HG03432 (cell line): ENCODE measurements around the gene RELCH.

Experiments used
- ATAC-seq: cut with Tn5 transposase; IDR thresholded peaks from one replicate; pipeline ENCODE4 v1.9.1; 2021; ENCODE audit warnings: mild to moderate bottlenecking, moderate library complexity; ENCODE audit not compliant: unreplicated experiment

Gene RELCH

DNA sequence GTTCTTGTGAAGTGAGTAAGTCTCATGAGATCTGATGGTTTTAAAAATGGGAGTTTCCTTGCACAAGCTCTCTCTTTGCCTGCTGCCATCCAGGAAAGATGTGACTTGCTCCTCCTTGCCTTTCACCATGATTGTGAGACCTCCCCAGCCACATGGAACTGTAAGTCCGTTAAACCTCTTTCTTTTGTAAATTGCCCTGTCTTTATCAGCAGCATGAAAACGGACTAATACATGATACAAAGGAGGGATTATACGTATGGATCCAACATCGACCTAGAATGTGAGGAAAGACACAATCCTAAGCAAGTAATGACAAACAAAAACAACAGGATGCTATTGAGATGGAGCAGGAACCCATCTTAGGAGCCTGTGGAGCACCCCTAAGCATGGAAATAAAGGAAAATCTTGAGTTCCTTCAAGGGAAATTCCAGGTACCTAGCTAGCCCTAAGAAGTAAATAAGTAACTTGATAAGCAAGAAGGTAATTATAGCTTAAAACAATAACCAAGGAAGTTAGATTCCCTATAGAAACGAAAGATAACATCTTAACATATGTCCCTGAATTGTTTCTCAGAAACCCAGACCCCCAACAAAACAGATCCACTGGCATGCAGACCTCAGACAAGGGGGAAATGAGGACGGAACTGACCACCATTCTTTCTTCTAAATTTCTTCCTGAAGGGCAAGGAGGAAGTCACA, 136.6 kb downstream of the RELCH start:
- no peak for ATAC-seq

DNA sequence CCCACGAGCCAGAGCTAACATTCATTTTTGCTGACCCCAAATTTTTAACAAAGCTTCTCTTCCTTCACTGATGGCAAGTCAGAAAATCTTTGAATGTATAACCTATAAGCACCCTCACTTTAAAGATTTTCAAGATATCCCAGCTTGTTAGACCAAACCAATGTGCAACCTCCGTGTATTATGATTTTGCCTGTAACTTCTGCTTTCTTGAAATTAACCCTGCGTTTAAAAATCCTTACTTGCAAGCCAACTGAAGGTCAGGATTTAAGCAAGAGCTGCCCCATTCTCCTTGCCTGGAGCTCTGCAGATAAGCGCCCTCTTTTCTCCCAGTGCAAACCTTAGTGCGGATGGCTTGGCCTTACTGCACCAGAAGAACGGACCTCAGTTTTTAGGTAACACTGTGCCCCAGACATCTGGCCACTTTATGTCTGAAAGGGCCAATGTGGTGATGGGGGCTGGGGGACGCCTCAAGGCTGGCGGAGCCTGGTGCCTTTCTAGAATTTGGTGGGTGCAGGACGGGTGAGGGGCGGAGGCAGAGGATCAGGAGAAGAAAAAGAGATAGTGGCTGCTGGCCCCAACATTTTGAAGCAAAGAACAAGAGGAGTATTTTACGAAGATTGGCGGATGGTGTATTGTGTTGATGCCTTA, 137.2 kb downstream of the RELCH start:
- ATAC-seq, result no peak

DNA sequence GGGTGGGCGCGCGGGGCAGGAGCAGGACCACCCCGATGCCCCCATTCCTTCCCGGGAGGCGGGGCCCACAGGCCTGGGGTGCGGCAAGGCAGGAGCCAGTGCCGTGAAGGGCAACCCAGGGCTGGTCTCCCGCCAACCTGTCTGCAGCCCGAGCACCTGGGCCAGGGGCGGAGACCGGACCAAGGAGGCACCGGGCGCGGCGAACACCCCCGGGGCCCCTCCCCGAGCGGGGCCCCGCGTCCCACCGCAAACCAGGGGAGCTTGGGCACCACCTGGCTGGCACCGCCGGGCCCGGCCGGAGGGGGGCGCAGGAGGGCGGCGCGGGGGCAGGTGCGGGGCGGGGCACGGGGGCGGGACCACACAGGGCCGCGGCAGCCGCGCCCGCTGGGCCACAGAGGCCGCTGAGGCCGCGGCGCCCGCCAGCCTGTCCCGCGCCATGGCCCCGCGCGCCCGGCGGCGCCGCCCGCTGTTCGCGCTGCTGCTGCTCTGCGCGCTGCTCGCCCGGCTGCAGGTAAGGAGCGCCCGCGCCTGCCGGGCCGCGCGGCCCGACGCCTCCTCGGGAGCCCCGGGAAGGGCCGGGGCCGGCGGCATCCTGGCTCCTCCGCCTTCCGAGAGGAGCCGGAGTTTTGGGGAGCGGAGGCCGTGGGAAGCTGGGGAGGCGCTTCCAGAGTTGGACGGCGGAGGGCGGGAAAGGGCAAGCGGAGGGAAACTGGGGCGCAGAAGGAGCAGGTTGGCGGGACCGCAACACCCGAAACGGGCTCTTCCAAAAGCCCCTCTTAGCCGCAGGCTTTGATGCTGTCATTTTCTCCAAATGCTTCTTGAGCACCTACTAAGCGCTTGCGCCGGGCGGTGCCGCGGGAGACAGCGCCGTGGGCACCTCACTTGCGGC, 138.1 kb downstream of the RELCH start, which contains the start of gene TNFRSF11A:
Gene TNFRSF11A (plus strand): TSS at position 394 of the 889 bp plus-strand sequence. CDS start 43 bp downstream, at position 437.
- peak; percentile 78 for ATAC-seq

DNA sequence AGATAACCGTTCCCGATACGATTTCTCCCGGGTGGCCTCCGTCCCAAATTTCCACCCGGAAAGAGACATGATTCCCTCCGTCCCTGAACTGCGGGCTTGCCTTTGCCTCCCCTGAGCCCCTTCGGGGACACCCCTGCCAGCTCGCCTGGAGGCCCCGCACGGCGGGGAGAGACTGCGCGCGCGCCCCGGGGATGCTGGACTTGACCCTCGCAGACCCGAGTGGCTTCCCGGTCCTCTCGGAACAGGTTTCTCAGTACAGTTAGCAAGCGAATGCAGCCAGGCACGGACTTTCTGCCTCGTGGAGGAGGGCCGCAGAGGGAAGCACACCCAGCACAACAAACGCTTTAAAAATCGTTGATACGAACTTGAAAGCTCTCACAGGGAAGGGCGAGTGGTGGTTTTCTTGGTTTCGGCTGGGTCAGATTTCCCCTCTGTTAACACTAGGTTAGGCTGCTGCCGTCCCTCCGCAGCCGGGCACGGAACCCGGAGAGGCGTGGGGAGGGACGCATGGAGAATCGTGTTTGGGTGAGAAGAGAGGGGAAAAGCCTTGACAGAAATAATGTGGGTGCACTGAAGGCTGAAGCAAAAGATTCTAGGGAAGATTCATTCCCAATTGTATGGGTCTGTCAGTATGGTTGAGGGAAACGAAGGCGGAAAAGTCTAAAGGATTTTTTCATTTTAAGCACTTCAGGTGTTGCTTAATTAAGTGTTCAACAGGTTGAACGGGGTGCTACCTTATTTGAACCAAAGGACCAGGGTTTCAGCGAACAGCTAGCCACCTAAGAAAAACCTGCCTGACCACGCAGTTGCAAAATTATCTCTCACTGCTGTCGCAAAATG, 139.0 kb downstream of the RELCH start:
- ATAC-seq, result peak; percentile 28

DNA sequence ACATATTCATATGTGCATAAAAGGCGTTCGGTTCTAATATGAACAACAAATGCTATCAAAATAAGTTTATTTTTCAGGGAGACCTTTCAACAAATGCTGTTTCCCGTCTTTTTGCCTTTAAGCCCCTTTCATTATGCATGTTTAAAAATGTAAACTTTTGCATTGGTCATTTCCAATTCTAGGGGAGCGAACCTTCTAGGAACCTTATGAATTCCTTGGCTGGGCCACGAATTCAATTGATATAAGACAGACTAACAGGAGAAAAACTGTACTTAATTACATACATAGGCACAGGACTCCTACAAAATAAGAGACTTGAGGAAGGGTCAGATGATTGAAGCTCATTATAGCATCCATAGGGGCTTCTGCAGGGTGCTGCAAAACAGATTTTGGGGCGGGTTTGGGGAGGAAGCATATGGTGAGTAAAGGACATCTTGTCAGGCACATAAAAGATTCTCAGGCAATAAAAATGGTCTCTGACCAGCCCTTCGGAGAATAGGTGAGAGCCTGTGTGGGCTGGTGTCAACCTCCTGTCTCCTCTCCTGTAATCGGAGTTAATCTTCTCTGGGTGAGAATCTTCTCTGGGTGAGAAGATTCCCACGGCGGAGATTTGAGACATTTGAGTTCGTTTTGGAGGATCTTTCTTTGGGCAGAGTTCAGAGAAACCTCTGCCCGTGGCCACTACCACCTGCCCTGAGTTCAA, 139.7 kb downstream of the RELCH start:
- ATAC-seq, result no peak

DNA sequence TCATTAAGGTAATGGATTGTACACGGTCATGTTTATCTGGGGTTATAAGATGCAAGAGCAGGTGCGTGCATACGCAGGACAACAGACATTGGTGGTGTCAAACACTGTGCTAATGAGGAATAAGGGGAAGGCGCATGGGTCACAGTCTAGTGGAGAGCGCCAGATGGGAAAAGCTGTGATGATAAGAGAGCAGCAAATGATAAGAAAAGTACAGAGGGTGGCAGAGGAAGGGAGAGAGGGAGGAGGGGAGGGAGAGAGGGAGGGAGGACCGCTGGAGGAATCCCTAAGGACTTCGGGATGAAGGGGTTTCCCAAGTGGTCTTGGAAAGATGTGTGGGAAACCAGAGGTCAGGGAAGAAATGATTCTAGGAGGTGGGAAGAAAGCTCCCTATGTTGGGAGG, 140.9 kb downstream of the RELCH start:
- ATAC-seq, result no peak

DNA sequence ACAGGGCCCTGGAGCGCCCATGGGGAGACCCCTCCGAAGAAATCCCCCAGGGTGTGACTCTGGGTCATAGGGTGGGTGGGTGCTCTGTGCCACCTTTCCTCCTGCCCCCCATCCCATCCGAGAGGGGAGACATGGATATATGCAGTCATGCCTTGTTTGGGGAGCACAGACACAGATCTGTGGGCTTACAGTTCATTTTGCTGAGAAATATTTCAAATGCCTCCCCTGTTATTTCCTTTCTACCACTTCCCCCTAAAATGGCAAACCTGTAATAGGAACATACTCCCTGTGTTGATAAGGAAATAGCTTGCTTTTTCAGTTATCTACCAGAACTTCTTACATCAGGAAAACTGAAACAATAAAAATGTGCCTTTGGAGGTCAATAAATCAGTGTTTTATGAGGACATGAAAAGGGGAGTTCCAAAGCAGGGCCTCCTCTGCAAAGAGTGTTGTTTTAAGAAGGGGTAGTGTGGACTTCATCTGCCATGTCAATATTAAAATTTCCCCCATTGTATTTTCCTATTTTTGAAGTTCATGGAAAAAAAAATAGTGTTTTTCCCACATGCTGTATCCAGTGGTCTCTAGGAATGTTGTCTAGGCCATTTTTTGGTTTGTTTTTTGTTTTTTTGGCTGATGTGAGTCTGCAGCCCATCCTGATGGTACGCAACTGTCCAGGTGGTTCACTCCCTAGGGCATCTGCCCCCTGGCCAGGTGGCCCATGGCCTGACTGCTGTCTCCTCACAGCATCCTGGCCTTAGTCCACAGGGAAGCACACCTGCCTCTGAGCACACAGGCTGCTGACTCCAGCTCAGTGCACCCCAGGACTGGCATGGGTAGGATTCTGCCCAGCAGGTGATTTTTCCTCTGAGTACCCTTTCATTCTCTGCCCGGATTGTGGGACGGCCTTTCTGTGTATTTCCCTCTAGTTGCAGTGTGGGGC, 141.8 kb downstream of the RELCH start:
- ATAC-seq, result no peak

DNA sequence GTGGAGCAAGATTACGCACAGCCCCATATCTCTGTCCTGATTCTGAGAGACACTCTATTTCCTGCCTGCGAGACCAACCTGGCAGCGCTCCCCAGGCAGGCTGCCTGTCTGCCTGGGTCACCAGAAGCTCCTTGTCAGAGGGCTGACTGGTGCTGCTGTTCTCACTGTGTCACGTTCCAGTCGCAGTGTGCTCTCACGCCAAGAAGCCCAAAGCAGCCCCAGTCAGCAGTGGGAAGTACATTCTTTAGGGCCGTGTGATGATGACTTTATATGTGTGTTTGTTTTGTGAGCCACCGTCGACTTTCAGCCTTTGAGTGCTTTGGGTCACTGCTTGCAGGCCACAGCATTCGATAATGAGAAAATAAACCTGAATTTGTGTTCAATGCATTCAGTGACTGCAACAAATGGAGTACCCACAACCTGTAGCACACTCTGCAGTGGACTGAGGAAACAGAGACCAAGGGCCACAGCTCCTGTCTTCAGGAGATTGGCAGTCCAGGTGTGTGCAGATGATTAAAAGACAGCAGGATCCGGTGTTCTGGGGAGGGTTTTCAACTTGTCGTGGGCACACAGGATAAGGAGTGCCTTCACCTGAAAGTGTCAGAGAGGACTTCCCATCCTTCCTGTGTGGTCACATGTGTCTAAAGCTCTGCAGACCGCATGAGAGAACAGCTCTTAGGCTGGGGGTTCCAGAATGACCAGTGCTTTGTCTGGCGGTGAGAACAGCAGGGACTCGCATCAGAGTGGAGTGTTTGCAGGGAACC, 142.8 kb downstream of the RELCH start:
- ATAC-seq, result peak; percentile 38

DNA sequence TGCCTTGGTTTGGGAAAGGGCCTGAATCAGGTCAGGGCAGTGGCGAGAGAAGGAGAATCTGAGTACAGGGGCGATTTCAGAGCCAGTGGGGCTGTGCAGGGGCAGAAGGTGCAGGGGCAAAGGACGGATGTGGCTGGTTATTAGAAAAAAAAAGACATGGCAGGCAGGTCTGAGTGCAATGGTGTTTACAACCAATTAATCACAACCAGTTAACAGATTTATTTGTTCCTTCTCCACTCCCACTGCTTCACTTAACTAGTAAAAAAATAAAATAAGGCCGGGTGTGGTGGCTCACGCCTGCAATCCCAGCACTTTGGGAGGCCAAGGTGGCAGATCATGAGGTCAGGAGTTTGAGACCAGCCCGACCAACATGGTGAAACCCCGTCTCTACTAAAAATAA, 143.6 kb downstream of the RELCH start:
- ATAC-seq, result no peak

DNA sequence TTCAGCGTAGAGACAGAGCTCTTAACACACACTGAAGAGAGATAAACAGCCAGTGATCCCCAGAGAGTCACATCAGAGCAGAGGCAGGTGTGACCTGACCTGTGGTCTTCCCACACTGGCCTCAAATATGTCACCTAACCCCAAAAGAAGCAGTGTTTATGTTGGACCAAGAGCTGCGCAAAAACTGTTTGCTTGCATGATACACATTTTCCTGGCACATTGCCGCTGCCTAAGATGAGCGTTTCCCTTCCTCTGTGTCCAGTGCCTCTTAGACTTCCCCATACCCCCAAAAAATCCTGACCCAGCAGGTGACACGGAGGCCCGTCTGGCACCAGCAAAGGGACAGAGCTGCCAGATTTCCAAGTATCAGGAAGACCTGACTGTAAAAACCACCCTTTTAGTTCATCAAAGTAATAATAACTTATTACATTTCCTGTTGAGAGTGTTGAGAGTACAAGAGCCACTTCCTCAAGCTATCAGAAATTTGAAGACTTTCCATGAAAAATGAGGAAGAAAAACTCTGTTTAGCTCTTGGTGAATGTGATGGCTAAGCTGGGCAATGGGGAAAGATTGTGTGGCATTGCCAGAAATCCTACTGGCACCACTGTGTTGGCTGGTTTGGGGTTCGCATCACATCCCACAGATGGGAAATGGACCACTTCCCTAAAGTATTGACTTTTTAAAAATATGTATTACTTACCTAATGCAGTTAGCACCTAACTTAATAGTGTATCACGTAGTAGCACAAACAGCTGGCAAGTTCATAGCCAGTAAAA, 144.7 kb downstream of the RELCH start:
- no peak for ATAC-seq

DNA sequence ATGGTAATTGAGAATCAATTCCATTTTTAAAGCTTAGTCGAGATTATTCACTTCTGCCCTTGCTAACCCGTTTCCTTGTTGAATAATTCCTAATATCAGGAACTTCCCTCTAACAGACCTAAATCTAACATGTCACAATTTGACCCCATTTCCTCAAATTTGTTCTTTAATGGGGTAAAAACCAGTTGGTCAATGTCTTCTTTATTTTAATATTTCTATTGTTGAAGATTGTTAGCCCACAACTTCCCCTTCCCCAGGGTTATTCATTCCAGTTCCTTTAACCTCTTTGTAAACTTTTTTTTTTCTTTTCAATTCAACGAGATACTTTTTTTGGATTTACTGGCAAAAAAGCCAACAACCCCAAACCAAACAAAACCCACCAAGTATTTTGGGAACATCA, 145.4 kb downstream of the RELCH start:
- ATAC-seq, result no peak

DNA sequence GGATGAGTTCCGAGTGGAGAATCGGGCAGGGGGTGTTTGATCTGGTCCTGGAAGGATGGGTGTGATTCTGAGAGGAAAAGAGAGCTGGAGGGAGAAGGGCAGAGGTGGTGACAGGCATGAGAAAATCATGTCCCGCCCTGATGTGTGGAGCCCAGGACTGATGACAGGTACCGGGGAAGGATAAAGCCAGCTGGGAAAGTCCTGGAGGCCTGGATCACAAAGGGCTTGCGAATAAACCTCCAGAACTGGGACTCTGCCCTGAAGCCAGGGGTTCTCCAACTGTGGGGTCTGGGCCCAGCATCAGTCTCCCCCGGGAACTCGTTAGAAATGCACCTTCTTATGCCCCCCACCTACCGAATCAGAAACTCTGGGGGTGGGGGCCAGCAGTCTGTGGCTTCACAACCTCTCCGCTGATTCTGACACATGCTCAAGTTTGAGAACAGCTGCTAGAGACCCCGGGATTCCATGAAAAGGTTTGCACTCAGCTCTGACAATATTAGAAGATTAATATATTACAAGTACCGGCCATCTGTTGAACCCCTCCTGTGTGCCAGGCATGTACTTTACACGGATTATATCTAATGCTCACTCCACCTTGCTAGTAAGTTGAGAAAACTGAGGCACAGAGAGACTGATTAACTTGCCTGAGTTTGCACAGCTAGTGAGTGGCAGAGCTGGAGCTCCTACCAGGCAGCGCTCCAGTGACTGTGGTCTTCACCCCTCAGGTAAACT, 146.1 kb downstream of the RELCH start:
- ATAC-seq, result no peak

DNA sequence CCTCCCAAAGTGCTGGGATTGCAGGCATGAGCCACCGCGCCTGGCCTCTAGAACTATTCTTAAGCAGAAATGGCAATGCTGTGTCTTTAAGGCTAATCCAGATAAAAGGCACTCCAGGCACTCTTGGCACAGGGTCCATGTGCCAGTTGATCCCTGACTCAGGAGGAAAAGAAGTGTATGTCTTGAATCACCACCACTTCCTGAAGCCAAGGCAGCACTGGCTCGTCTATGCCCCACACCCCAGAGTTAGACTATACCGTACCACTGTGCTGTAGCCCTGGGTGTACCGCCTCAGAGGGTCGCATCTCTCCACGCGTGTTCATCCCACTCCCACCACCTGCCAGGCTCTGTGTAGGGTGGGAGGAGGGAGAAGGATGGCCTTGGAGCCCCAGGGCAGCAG, 147.1 kb downstream of the RELCH start:
- no peak for ATAC-seq

DNA sequence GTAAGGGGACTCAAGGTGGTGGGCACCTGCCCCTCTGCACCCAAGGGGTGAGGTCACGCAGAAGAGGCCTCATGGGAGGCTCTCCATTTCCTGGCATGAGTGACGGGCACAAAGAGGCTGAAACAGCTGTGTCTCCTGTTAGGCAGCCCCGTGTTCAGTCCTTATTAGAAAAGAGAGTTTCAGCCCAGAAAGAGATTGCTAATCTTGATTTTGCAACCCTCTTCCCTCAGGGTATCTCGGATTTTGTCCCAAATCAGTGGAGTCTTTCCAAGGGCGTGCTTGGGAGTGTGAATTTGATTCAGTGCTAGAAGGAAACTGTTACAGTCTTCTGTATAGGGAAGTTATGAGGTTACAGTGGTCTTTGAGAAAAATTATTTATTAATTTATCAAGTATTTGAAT, 148.4 kb downstream of the RELCH start:
- ATAC-seq, result no peak

DNA sequence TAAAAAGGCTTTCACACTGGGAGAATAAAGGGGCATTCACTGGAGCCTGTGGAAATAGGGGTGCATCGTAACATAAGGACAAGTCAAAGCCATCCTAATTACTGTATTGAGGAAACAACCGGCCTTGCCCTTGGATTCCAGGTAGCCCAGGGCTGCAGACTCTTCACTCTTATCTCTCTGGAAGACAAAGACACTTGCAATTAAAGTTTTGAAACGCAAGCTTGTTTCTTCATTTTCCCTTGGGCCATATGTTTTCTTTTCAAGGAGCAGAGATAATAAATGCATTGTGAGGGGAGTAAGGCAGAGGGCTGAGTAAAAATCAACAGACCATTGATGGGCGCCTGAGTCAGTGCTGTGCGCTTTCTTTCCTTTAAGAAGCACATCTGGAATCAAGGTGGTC, 149.6 kb downstream of the RELCH start:
- no peak for ATAC-seq

DNA sequence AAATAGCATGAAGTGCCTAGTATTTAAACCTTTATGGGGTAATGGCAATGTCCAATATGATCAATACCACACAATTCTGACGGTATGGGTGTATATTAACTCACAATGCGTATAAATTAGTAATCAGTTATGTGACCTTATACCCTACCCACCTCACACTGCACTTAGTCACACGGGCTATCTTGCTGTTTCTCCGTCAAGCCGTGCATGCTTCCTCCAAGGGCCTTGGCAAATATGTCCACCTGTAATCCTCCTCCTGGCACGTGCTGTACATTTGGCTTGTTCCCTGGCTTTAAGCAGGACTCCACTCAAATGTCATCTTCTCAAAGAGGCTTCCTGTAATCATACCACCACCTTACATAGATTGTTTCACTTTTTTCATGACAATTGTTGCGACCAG, 150.3 kb downstream of the RELCH start:
- no peak for ATAC-seq
